WERI-Rb-1 (cell line): ENCODE data around the gene TMEFF2.

Experiments
- DNase-seq: peaks from one replicate; pipeline ENCODE4 v3.0.0-alpha.2; 2020
- H3K27ac ChIP-seq: fragments of 250-450 bp; sonication (Bioruptor Pico); 2 replicates; pipeline ENCODE4 v1.5.1; 2020; ENCODE audit warnings: mild to moderate bottlenecking, moderate library complexity
- H3K27me3 ChIP-seq: fragments of 250-450 bp; sonication (Bioruptor Pico); 2 replicates; pipeline ENCODE4 v1.5.1; 2021; ENCODE audit warnings: mild to moderate bottlenecking, low read depth, moderate library complexity; ENCODE audit not compliant: insufficient read depth, severe bottlenecking
- H3K36me3 ChIP-seq: fragments of 250-450 bp; sonication (Bioruptor Pico); 2 replicates; pipeline ENCODE4 v1.5.1; 2020; ENCODE audit warnings: mild to moderate bottlenecking, moderate library complexity
- H3K4me3 ChIP-seq: 2 replicates; pipeline ENCODE4 v1.5.1; 2011; ENCODE audit warnings: low read depth, mild to moderate bottlenecking, control low read depth, low read length
- H3K9me3 ChIP-seq: fragments of 250-450 bp; sonication (Bioruptor Pico); 2 replicates; pipeline ENCODE4 v1.5.1; 2021; ENCODE audit warnings: mild to moderate bottlenecking, moderate library complexity; ENCODE audit not compliant: severe bottlenecking
- CTCF ChIP-seq: IDR thresholded peaks from 2 replicates; pipeline ENCODE4 v1.5.1; 2011; ENCODE audit warnings: low read depth, mild to moderate bottlenecking, control low read depth, inconsistent platforms, low read length

TMEFF2 gene

GRCh38 chr2:192194866-192195547 lies at the start of gene TMEFF2:
Gene TMEFF2, minus strand, starts transcription at chr2:192194933. Its CDS starts 409 bp downstream, at chr2:192194524.
- no peaks in the 10 kb centered on the region for H3K9me3 ChIP-seq
- peak; percentile 45; the same call in 1 of the 2 replicates for TF ChIP-seq CTCF
- no peaks in the 10 kb centered on the region for H3K36me3 ChIP-seq
- H3K27me3 ChIP-seq: peaks cover 10% of the 10 kb centered on the region
- no peak within 1 kb of the TSS for H3K27ac ChIP-seq
- peak; percentile 96 for DNase-seq
- H3K4me3 ChIP-seq: peak within 1 kb of the TSS; percentile 62

GRCh38 chr2:192243488-192243887 lies 48.8 kb upstream of the TMEFF2 start:
- H3K4me3 ChIP-seq: no peak overlapping the region
- H3K9me3 ChIP-seq: no peaks in the 10 kb centered on the region
- H3K27ac ChIP-seq: no peak overlapping the region
- TF ChIP-seq CTCF: no peak
- H3K36me3 ChIP-seq: no peaks in the 10 kb centered on the region
- H3K27me3 ChIP-seq: no peaks in the 10 kb centered on the region
- DNase-seq: no peak

- no peaks in the 10 kb centered on the region for H3K27me3 ChIP-seq
- H3K9me3 ChIP-seq: no peaks in the 10 kb centered on the region
- no peak for DNase-seq
- H3K36me3 ChIP-seq: no peaks in the 10 kb centered on the region
- no peak overlapping the region for H3K27ac ChIP-seq
- TF ChIP-seq CTCF: no peak
- H3K4me3 ChIP-seq: no peak overlapping the region
Observed at GRCh38 chr2:192236136-192236535, 41.4 kb upstream of the TMEFF2 start.

- no peak overlapping the region for H3K4me3 ChIP-seq
- TF ChIP-seq CTCF: no peak
- H3K27me3 ChIP-seq: no peaks in the 10 kb centered on the region
- no peaks in the 10 kb centered on the region for H3K9me3 ChIP-seq
- H3K36me3 ChIP-seq: no peaks in the 10 kb centered on the region
- no peak for DNase-seq
- H3K27ac ChIP-seq: no peak overlapping the region
Observed at GRCh38 chr2:192230889-192231453, 36.2 kb upstream of the TMEFF2 start.

- TF ChIP-seq CTCF: no peak
- no peaks in the 10 kb centered on the region for H3K27me3 ChIP-seq
- no peaks in the 10 kb centered on the region for H3K36me3 ChIP-seq
- H3K27ac ChIP-seq: no peak overlapping the region
- no peak for DNase-seq
- no peak overlapping the region for H3K4me3 ChIP-seq
- H3K9me3 ChIP-seq: no peaks in the 10 kb centered on the region
Observed at GRCh38 chr2:192228685-192229084, 34.0 kb upstream of the TMEFF2 start.
